ENCODE data around the gene PROKR2.

DNA sequence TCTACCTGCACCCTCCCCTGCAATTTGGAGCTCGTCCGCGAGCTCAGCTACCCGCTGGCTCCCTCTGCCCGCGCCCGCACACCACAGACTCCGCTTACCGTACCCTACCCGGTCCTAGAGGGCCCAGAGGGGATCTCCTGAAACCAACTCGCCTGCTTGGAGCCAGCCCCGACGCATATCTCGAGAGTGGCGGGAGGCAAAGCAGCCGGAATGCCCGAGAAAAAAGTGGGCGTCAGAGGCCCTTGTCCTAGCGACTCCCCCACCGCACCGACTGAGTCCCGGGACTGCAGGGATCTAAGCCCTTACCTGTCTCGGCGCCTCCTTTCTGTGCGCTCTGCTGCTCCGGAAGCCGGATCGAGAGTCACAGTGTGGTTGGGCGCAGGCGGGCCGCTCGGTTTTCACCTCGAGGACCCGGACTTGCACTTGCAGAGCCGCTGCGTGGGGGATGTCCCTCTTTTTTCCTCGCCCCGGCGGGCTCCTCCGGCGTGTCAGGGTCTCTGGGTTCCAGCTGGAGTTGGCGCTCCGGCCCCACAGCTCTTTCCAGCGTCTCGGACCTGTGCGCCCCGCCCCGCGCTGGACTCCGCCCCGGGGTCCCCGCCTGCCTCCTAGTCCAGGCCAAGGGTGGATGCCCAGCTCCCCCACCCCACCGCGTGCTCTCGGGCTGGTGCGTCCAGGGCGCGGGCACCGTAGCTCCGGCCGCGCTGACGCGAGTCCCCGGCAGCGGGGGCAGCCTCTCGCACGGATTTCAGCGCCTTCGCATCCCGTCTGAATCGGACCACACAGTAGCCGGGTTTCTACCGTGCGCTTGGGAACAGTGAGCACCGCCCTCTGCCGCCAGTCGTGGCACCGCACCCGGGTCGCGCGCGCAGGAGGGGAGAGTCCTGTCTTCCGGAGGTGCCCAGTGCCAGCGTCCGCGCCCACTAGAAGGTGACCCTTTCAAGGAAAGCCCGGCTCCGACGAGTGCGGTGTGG, at the start of gene PROKR2:
- TF ChIP-seq EZH2 (IDR thresholded peaks at IDR 0.05; ENCODE audit: insufficient read depth, poor library complexity, severe bottlenecking) (peak; percentile 53), EZH2phosphoT487 (IDR thresholded peaks at IDR 0.05; ENCODE audit: insufficient read depth, low read depth) (no peak)

All from GM23248 (cell line).